D721Med (cell line): ENCODE data around the gene UXS1.

Experiments used
- DNase-seq: peaks from one replicate; pipeline ENCODE4 v3.0.0; 2011; ENCODE audit warnings: low spot score; ENCODE audit not compliant: insufficient read length
- FAIRE-seq: peaks from 2 replicates; lab custom pipeline; 2011; peaks lifted over from hg19 to GRCh38; lab: Jason Lieb, UNC
- CTCF ChIP-seq: IDR thresholded peaks from 2 replicates; pipeline ENCODE4 v1.5.1; 2012; ENCODE audit warnings: mild to moderate bottlenecking, control low read depth; ENCODE audit not compliant: insufficient read depth; ENCODE audit errors: missing control alignments

The UXS1 gene

GRCh38 chr2:106178716-106179115 lies 15.4 kb downstream of the UXS1 start:
- TF ChIP-seq CTCF = no peak
- FAIRE-seq (no peak), DNase-seq (no peak)

GRCh38 chr2:106177581-106177980 lies 16.5 kb downstream of the UXS1 start:
- TF ChIP-seq CTCF = no peak
- no peak for FAIRE-seq
- DNase-seq = no peak

DNA sequence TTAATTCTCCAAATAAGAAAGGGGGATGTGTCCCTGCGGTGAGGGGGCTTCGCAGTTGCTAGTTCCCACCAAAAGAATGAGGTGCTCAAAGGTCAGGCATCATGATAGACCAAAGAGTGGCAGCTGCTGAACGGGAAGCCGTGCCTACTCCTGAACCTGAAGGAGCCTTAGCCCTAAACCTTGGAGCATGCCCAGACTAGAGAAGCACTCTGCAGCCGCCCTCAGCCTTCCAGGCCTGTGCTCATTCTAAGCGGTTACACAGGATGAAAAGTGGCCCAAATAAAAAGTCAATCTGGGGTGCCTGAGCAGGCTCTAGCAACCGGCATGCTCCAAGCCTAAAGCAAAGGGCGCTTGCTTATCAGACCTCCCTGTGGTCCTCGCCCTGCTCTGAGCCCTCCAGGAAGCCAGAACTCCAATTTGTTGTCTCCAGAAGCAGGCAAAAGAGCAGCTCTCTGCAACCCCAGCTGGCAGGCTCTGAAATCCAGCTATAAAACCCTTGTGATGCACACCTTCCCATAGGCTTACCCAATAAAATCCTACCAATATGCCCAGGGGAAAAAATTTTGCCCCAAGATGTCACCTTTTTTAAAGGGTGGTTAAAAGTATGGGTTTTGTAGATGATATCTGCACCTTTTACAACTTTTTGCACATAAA lies 17.5 kb downstream of the UXS1 start:
- FAIRE-seq = no peak
- no peak for TF ChIP-seq CTCF
- no peak for DNase-seq

GRCh38 chr2:106175086-106175850 lies 18.8 kb downstream of the UXS1 start:
- FAIRE-seq (no peak), DNase-seq (no peak)
- no peak for TF ChIP-seq CTCF

- DNase-seq (no peak), FAIRE-seq (no peak)
- TF ChIP-seq CTCF = no peak
These were observed 20.0 kb downstream of the UXS1 start for GRCh38 chr2:106174056-106174455.

DNA sequence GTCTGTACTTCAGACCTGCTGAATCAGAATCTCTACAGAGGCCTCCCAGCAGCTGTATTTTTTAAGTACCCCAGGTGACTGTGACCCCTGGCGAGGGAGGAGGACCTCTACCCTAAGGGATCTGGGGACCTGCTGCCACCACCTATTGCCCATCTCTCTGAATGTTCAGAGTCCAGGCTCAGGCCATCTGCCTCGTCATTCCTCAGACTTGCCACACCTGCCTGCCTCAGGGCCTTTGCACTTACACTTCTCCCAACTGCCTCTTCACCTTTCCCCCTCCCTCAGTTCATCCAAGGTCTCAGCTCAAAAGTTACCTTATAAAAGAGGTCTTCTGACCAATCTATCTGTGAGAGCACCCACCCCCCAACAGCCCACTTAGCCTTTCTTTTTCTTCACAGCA lies 21.5 kb downstream of the UXS1 start:
- TF ChIP-seq CTCF = no peak
- FAIRE-seq = no peak
- DNase-seq = no peak

GRCh38 chr2:106168657-106169056 lies 25.4 kb downstream of the UXS1 start:
- FAIRE-seq (no peak), DNase-seq (no peak)
- TF ChIP-seq CTCF = no peak
